Uterine smooth muscle cell (primary cell): ENCODE data around the gene RAB26. TPM values are rescaled to one million over a fixed set of nuclear protein-coding genes. Genes with fewer than 3 reads are reported as not detected.

Experiments
- total RNA-seq: library from RNA; depleted of rRNA; stranded (reverse); fragments of >200 nt; gene quantifications from 2 replicates; pipeline ENCODE4 v1.2.3, GENCODE V29; 2014

The RAB26 gene
- 1.1 and 1.4 TPM in 2 replicates for total RNA-seq

GRCh38 chr16:2147981-2148671 lies at the start of gene RAB26:
Gene RAB26, plus strand, starts transcription at chr16:2148625. Its CDS starts 159 bp downstream, at chr16:2148784.

DNA sequence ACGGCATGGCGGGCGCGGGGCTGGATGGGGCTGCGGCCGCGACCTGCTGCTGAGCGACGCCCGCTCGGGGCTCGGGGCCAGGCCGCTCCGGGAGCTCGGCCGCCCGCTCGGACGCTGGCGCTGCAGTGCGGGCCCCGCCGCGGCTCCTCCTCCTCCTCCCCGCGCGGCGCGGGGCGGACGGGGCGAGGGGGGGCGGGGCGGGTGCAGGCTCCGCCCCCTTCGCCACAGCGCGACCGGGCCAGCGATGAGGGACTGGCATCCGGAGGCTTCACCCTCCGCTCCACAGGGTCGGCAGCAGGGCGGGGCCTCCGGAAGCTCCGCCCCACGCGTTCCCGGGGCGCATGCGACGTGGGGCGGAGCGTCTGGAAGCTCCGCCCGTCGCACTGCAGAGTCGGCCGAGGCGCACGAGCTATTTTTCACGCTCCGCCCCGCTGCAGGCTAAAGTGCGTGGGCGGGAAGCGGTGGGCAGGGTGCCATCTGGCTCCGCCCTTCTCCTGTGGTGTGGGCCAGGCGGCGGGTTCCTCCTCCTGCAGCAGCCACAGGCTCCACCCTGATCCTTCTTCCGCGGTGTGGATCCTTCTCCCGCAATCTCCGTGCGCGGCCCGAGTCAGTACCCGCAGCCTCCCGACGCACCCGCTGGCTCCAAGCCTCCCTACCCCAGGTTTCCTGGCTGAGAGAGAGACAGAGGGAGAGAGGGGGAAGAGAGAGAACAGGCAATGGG lies 12.5 kb upstream of the RAB26 start, which contains the start of gene PKD1:
Gene PKD1, minus strand, starts transcription at position 129 of the 721 bp plus-strand sequence. CDS start 209 bp downstream, outside the sequence.

GRCh38 chr16:2155091-2155950 lies 6.9 kb downstream of the RAB26 start, which contains the start of gene TRAF7:
Gene TRAF7, plus strand, starts transcription at chr16:2155782. Its CDS starts 8,139 bp downstream, at chr16:2163921.

GRCh38 chr16:2196162-2196980 lies 47.9 kb downstream of the RAB26 start, which contains the start of gene CASKIN1:
Gene CASKIN1, minus strand, starts transcription at chr16:2196605. Its CDS starts 173 bp downstream, at chr16:2196432.

Other genes with a start within 250 kb of the RAB26 start
- gene HS3ST6, start 230.2 kb upstream of the RAB26 start, total RNA-seq: not detected in 2 replicates
- 6.2 and 6.6 TPM in 2 replicates for gene MSRB1, start 205.4 kb upstream of the RAB26 start, total RNA-seq
- not detected in 2 replicates for gene RPL3L, start 193.9 kb upstream of the RAB26 start, total RNA-seq
- gene NDUFB10, start 189.1 kb upstream of the RAB26 start, total RNA-seq: 110 and 149 TPM in 2 replicates
- 1,423 and 2,571 TPM in 2 replicates for gene RPS2, start 183.8 kb upstream of the RAB26 start, total RNA-seq
- not detected in 2 replicates for gene RNF151, start 181.8 kb upstream of the RAB26 start, total RNA-seq
- 40.7 and 57.5 TPM in 2 replicates for gene TBL3, start 176.6 kb upstream of the RAB26 start, total RNA-seq
- gene NOXO1, start 167.2 kb upstream of the RAB26 start, total RNA-seq: not detected in 2 replicates
- gene GFER, start 164.4 kb upstream of the RAB26 start, total RNA-seq: 18.5 and 23.0 TPM in 2 replicates
- 1.4 and 6.1 TPM in 2 replicates for gene SYNGR3, start 158.7 kb upstream of the RAB26 start, total RNA-seq
- gene ZNF598, start 138.8 kb upstream of the RAB26 start, total RNA-seq: 20.7 and 22.7 TPM in 2 replicates
- 0.33 and 0.87 TPM in 2 replicates for gene NPW, start 128.8 kb upstream of the RAB26 start, total RNA-seq
- 12.1 and 17.7 TPM in 2 replicates for gene NHERF2, start 121.7 kb upstream of the RAB26 start, total RNA-seq
- 29.5 and 31.0 TPM in 2 replicates for gene NTHL1, start 100.8 kb upstream of the RAB26 start, total RNA-seq
- gene TSC2, start 100.6 kb upstream of the RAB26 start, total RNA-seq: 50.2 and 59.6 TPM in 2 replicates
- 137 and 254 TPM in 2 replicates for gene PKD1, start 12.7 kb upstream of the RAB26 start, total RNA-seq
- 46.6 and 52.6 TPM in 2 replicates for gene TRAF7, start 7.2 kb downstream of the RAB26 start, total RNA-seq
- 0.12 and 0.33 TPM in 2 replicates for gene CASKIN1, start 48.0 kb downstream of the RAB26 start, total RNA-seq
- gene MLST8, start 56.8 kb downstream of the RAB26 start, total RNA-seq: 22.6 and 28.9 TPM in 2 replicates
- gene BRICD5, start 62.2 kb downstream of the RAB26 start, total RNA-seq: 1.7 and 4.9 TPM in 2 replicates
- gene PGP, start 66.2 kb downstream of the RAB26 start, total RNA-seq: 14.1 and 24.5 TPM in 2 replicates
- gene E4F1, start 75.0 kb downstream of the RAB26 start, total RNA-seq: 37.0 and 38.0 TPM in 2 replicates
- gene DNASE1L2, start 87.8 kb downstream of the RAB26 start, total RNA-seq: 0.44 and 0.87 TPM in 2 replicates
- gene ECI1, start 103.0 kb downstream of the RAB26 start, total RNA-seq: 51.1 and 60.7 TPM in 2 replicates
- 50.1 and 82.1 TPM in 2 replicates for gene RNPS1, start 119.5 kb downstream of the RAB26 start, total RNA-seq
- gene ABCA3, start 192.1 kb downstream of the RAB26 start, total RNA-seq: 0.89 and 1.5 TPM in 2 replicates